Tibial nerve (tissue), 4 donors: ENCODE data around the gene AQP2. TPM values are rescaled to one million over a fixed set of nuclear protein-coding genes. Genes with fewer than 3 reads are reported as not detected.
A peak's percentile ranks its signal among the peaks of the same experiment; 100 is the strongest.

Experiments used
- DNase-seq, 2 donors: peaks; one replicate each; pipeline ENCODE4 v3.0.0-alpha.2; 2019; ENCODE audit warnings: low spot score in 2 of 2
- H3K27ac ChIP-seq, 4 donors: fragments of 200-600 bp; sonication (generic) in 3 of 4; one replicate each; pipeline ENCODE4 v1.5.1; 2017 to 2019; ENCODE audit warnings: mild to moderate bottlenecking in 1 of 4
- H3K27me3 ChIP-seq, 2 donors: fragments of 200-600 bp; sonication (generic) in 1 of 2; one replicate each; pipeline versions ENCODE4 v1.5.1 to v1.6.0; 2017 to 2019
- H3K36me3 ChIP-seq, 3 donors: fragments of 200-600 bp; sonication (generic); one replicate each; pipeline ENCODE4 v1.5.1; 2018 to 2019
- H3K4me1 ChIP-seq, 4 donors: fragments of 200-600 bp; sonication (generic) in 3 of 4; one replicate each; pipeline ENCODE4 v1.5.1; 2017 to 2019
- H3K4me3 ChIP-seq, 4 donors: fragments of 200-600 bp; sonication (generic) in 3 of 4; one replicate each; pipeline ENCODE4 v1.5.1; 2017 to 2019; ENCODE audit warnings: mild to moderate bottlenecking in 1 of 4, moderate library complexity in 1 of 4
- H3K9me3 ChIP-seq, 4 donors: fragments of 200-600 bp; sonication (generic) in 3 of 4; one replicate each; pipeline ENCODE4 v1.5.1; 2017 to 2019
- CTCF ChIP-seq, 5 experiments: fragments of 200-600 bp in 3 of 5; fragments of 450-650 bp in 2 of 5; sonication (generic) in 3 of 5; IDR thresholded peaks; one replicate each; pipeline ENCODE4 v1.5.1; 2016 to 2019; ENCODE audit warnings: antibody characterized with exemption in 5 of 5, mild to moderate bottlenecking in 3 of 5, moderate library complexity in 2 of 5
- EP300 ChIP-seq, 2 donors: sonication (generic); formaldehyde crosslinking; IDR thresholded peaks; one replicate each; pipeline ENCODE4 v1.6.1; 2017; ENCODE audit warnings: antibody characterized with exemption in 2 of 2, mild to moderate bottlenecking in 1 of 2
- POLR2A ChIP-seq, 2 donors: fragments of 450-650 bp; IDR thresholded peaks; one replicate each; pipeline ENCODE4 v1.6.1; 2017; ENCODE audit warnings: antibody characterized with exemption in 2 of 2, mild to moderate bottlenecking in 2 of 2, moderate library complexity in 2 of 2
- WGBS, 2 donors: methylation state at CpG; one replicate each; pipeline ENCODE4 v1.1.5; 2018; 5-methylcytosine and 5-hydroxymethylcytosine counted together
- total RNA-seq, 4 donors: library from RNA; depleted of rRNA; stranded (reverse); fragments of >200 nt; gene quantifications; one replicate each; pipeline ENCODE4 v1.1.0, GENCODE V29; 2016

Gene AQP2
- total RNA-seq, 4 donors from 2014 or later: not detected

DNA sequence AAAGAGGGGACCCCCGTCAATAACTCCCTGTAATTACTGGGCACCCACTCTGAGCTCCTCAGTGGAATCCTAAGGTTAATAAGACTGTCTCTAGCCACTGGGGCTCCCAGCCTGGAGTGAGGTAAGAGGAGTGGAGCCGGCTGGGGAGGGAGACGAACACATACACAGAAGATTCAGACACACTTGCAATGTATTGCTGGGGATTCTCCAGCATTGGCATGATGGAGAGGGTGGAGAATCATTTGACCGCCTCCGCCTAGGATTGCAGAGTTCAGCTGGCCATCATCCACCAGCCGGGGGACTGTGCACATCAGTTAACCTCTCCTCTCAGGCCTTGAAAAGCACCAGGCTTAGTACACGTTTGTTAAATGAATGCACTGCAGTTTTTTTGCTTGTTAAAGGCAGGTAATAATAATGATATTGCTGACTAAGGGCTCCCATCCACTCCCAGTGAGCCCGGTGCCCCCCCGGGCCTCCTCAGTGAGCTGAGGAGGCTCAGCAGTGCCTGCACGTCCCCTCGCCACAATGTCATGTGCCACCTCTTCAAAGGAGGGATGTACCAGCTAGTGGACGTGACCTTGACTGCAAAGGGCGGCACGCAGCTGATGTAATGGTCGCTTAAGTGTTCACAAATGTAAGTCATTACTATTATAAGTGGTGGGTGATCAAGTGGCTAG is 26.5 kb upstream of the AQP2 start:
- Histone ChIP-seq H3K27me3 (no peaks in the 10 kb centered on the region), H3K36me3 (no peaks in the 10 kb centered on the region), H3K4me3 (no peak overlapping the region), H3K9me3 (no peaks in the 10 kb centered on the region), H3K27ac (peak overlapping the region in 1 of 4 donors; percentile 35), H3K4me1 (peaks cover 0 to 27% (median 4%) of the 10 kb centered on the region in 4 donors)
- TF ChIP-seq EP300 (IDR thresholded peaks at IDR 0.05) (no peak), POLR2A (IDR thresholded peaks at IDR 0.05) (no peak), CTCF (IDR thresholded peaks at IDR 0.05) (no peak)
- 73% methylated on average over 15 of the region's 15 CpGs for WGBS, 2 donors
- DNase-seq: no peak

- H3K36me3 ChIP-seq: no peaks in the 10 kb centered on the region
- 80 to 86% methylated on average over 7 of the region's 7 CpGs for WGBS, 2 donors
Observed at GRCh38 chr12:49924628-49925246, 25.8 kb upstream of the AQP2 start.

DNA sequence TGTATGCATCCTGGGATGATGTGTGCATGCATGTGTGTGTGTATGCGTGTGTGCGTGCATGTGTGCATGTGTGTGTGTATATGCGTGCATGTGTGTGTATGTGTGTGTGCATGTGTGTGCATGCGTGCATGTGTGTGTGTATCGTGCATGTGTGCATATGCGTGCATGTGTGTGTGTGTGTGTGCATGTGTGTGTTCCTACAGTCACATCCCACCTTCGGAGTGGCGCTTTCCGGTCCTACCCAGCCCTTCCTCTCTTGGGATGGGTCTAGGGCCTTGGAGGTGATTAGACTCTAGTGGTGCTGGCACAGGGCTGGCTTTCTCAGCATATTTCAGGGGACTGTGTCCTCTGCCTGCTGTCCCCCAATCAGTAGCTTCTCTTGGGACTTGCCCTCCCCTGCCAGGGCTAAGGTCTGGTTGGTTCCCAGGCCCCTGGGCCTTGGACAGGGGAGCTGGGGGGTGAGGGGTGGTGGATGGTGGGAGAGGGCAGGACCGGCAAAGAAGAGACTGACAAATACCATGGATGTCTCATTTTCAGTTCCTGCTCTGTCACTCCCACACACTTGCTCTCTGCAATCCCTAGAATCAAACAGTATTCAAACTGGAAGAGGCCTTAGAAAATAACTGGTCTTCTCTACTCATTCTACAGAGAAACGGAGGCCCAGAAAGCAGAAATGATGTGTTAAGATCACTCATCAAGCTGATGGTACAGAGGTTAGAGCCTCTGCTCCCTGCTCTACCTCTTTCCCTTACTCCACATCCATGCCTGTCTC is 24.9 kb upstream of the AQP2 start:
- Histone ChIP-seq H3K4me1 (peaks cover 0 to 27% (median 4%) of the 10 kb centered on the region in 4 donors), H3K27me3 (no peaks in the 10 kb centered on the region), H3K27ac (no peak overlapping the region), H3K9me3 (no peaks in the 10 kb centered on the region), H3K36me3 (no peaks in the 10 kb centered on the region), H3K4me3 (no peak overlapping the region)
- 83 to 86% methylated on average over 11 of the region's 11 CpGs for WGBS, 2 donors
- no peak for DNase-seq
- no peak for TF ChIP-seq CTCF (IDR thresholded peaks at IDR 0.05)
- TF ChIP-seq EP300 (IDR thresholded peaks at IDR 0.05): no peak
- no peak for TF ChIP-seq POLR2A (IDR thresholded peaks at IDR 0.05)

More at GRCh38 chr12:49924628-49925246, 25.8 kb upstream of the AQP2 start:
- TF ChIP-seq CTCF (IDR thresholded peaks at IDR 0.05) (no peak), EP300 (IDR thresholded peaks at IDR 0.05) (no peak), POLR2A (IDR thresholded peaks at IDR 0.05) (no peak)
- peaks cover 0 to 27% (median 4%) of the 10 kb centered on the region in 4 donors for H3K4me1 ChIP-seq
- no peak for DNase-seq
- no peak overlapping the region for H3K4me3 ChIP-seq
- H3K27ac ChIP-seq: no peak overlapping the region
- no peaks in the 10 kb centered on the region for H3K9me3 ChIP-seq
- H3K27me3 ChIP-seq: no peaks in the 10 kb centered on the region

DNA sequence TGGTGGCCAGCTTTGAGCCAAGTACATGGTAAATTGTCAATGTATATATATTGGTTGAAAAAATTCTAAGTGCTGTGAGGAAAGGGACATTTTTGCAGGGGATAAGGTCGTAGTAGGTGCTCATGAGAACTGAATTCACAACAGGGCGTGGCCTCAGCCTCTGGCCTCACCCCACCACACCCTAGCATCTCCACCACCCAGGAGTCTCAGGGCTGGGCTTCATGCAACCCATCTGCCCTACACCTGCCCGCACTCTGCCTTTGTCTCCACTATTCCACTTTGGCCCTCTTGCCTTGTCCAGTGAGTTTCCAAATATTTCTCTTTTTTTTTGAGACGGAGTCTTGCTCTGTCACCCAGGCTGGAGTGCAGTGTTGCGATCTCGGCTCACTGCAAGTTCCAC is 22.1 kb upstream of the AQP2 start:
- H3K27ac ChIP-seq: no peak overlapping the region
- no peaks in the 10 kb centered on the region for H3K36me3 ChIP-seq
- no peak overlapping the region for H3K4me3 ChIP-seq
- TF ChIP-seq CTCF (IDR thresholded peaks at IDR 0.05) (no peak), POLR2A (IDR thresholded peaks at IDR 0.05) (no peak)
- DNase-seq: no peak
- H3K4me1 ChIP-seq: peaks cover 0 to 10% (median 1%) of the 10 kb centered on the region in 4 donors
- no peaks in the 10 kb centered on the region for H3K27me3 ChIP-seq
- WGBS, 2 donors: 90 to 91% methylated on average over 6 of the region's 6 CpGs
- no peaks in the 10 kb centered on the region for H3K9me3 ChIP-seq

DNA sequence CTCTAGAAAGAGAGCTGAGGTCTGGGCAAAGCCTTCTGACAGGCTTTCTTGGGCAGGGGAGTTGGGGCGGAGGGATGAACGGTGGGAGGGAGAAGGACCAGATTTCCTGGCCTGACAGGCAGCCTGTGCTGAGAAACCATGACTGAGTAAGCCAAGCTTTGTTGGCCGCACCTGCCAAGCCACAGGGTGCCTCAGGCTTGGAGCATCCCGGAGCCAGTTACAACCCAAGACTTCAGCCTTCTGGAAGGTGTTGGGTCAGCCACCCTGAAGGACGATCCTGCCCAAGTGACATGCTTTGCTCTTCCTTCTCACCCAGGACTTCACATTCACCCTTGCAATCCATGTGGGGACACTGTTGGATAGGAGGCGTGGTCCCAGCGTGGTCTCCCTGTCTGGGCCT is 21.0 kb upstream of the AQP2 start:
- Histone ChIP-seq H3K27me3 (no peaks in the 10 kb centered on the region), H3K9me3 (no peaks in the 10 kb centered on the region), H3K27ac (no peak overlapping the region), H3K4me1 (no peaks in the 10 kb centered on the region), H3K4me3 (no peak overlapping the region), H3K36me3 (no peaks in the 10 kb centered on the region)
- DNase-seq: no peak
- 80 to 83% methylated on average over 7 of the region's 7 CpGs for WGBS, 2 donors
- TF ChIP-seq POLR2A (IDR thresholded peaks at IDR 0.05): no peak
- TF ChIP-seq EP300 (IDR thresholded peaks at IDR 0.05): no peak
- no peak for TF ChIP-seq CTCF (IDR thresholded peaks at IDR 0.05)
